Thyroid gland (tissue), 4 donors: ENCODE measurements around the gene UBE4B.

Experiments used
- POLR2A ChIP-seq, 2 donors: fragments of 450-650 bp; IDR thresholded peaks; one replicate each; pipeline ENCODE4 v1.6.1; 2017; ENCODE audit warnings: antibody characterized with exemption in 2 of 2, mild to moderate bottlenecking in 2 of 2, moderate library complexity in 1 of 2
- TF ChIP-seq, protein P1 (sequence below), 6 experiments: fragments of 200-600 bp in 3 of 6; fragments of 450-650 bp in 3 of 6; sonication (generic) in 3 of 6; IDR thresholded peaks; one replicate each; pipeline ENCODE4 v1.5.1; 2016 to 2019; ENCODE audit warnings: antibody characterized with exemption in 6 of 6, mild to moderate bottlenecking in 2 of 6, inconsistent platforms in 1 of 6, moderate library complexity in 1 of 6

DNA sequence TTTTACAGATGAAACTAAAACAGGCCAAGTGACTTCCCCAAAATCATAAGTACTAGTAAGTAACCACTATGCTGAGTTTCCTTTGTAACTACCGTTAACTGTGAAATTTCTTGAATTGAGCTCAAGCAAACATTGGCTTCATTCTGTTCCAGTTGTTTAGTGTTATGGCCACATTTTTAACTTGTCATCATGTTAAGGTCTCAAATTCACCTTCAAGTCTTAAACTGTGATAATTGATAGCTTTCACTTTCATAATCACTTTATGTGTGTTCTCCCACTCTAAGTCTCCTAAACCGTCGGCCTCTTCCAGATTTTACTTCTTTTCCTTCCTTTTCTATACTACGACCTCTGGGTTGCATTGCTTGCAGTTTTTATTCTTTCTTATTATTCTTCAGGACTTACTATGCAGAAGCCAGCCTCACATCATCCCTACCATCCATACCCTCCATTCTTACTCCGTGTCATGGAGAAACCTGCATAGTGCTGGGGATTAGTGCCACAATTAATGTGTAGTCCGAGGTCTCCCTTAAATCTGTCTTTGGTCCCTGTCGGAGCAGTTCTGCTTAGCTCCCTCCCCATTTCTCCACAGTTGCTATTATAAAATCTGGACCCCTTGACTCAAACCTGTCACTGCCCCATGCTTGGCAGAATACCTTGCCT, 183.5 kb downstream of the UBE4B start:
- TF ChIP-seq, protein P1, sequence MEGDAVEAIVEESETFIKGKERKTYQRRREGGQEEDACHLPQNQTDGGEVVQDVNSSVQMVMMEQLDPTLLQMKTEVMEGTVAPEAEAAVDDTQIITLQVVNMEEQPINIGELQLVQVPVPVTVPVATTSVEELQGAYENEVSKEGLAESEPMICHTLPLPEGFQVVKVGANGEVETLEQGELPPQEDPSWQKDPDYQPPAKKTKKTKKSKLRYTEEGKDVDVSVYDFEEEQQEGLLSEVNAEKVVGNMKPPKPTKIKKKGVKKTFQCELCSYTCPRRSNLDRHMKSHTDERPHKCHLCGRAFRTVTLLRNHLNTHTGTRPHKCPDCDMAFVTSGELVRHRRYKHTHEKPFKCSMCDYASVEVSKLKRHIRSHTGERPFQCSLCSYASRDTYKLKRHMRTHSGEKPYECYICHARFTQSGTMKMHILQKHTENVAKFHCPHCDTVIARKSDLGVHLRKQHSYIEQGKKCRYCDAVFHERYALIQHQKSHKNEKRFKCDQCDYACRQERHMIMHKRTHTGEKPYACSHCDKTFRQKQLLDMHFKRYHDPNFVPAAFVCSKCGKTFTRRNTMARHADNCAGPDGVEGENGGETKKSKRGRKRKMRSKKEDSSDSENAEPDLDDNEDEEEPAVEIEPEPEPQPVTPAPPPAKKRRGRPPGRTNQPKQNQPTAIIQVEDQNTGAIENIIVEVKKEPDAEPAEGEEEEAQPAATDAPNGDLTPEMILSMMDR (IDR thresholded peaks at IDR 0.05) = no peak
- TF ChIP-seq POLR2A (IDR thresholded peaks at IDR 0.05) = no peak
